GM18861 (cell line): ENCODE data around the gene PLXND1.

Experiments used
- ATAC-seq: cut with Tn5 transposase; IDR thresholded peaks from one replicate; pipeline ENCODE4 v1.9.1; 2021; ENCODE audit not compliant: unreplicated experiment

PLXND1 gene

DNA sequence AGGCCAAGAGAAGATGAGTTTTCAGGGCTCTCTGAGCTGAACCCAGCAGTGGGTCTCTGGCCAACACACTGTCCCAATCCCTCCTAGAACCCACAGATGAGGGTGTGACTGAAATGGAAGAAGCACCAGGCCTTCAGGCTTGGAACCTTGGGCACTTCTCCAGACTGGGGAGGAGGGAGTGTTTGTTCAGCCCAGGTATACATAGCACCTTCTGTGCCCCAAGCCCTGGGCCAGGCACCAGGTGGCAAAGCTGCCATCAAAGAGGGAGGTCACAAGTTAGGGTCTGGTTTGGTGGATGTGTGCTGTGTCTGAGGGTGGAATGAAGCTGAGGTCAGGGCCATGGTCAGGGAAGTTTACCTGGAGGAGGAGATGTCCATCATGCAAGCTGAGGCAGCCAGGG, 93.9 kb downstream of the PLXND1 start:
- no peak for ATAC-seq

DNA sequence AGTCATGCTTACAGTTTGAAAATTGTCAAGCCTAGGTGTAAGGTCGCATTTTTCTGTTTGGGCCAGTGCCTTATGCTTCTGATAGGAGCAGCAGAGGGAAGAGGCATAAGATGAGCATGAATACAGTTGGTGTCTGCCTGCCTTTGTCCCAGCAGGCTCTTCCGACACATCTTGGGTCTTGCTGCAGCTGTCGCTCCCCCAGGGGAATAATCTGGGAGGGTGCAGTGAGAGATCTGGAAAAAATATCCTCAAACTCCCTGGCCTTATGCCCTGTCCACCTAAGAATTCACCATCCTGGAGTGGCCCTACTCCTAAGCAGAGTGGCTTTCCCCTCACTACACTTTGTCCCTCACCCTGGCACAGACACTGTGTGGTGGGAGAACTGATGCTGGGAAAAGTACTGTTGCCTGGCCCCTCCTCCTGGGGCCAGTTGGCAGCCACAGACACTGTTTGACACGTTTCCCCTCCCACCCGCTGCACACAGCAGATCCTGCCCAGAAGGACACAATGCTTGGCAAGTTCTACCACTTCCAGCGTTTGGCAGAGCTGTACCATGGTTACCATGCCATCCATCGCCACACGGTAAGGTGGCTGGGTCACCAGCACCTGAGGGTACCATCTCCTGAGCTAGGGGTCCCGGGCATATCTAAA, 99.2 kb downstream of the PLXND1 start:
- no peak for ATAC-seq

DNA sequence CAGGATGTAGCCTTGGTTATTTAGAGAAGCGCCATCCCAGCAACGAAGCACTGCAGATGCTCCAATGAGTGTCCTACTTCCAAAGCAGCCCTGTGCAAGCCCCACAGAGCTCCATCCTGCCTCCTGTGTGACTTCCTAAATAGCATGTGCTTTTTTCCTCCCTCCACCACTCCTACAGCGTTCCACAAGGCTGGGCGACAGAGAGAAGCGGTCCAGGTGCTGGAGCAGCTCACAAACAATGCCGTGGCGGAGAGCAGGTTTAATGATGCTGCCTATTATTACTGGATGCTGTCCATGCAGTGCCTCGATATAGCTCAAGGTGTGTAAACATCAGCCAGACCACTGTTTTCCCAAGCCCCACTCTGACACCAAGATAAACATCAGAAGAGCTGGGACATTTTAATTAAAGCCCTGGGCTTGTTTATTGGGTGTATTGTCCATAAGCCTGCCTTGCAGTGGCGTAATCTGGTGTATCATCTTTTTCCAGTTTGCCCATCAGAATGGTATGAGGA, 100.2 kb downstream of the PLXND1 start:
- no peak for ATAC-seq

DNA sequence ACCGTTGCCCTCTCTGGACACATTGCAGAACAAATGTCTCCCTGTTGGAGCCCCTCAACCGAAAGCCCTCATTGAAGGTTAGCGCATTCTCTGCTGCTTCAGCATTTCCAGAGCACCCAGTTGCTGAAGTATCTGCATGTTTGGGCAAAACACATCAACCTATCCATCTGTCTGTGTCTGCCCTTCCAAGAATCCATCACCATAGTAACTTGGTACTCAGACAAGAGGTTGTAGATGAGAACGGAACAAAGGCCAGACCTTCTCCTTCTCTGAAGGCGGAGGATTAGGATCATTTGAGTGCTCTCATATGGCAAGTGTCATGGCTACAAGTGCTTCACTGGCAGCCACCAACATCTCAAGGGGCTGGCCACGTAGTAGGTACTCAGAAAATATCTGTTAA, 101.1 kb downstream of the PLXND1 start:
- ATAC-seq, result no peak
